Smooth muscle cell (in vitro differentiated cells): ENCODE data around the gene CLCN7. TPM values are rescaled to one million over a fixed set of nuclear protein-coding genes. Genes with fewer than 3 reads are reported as not detected.

ENCODE experiments used
- DNase-seq: peaks from one replicate; lab custom pipeline; 2025; ENCODE audit not compliant: unreplicated experiment; lab: John Stamatoyannopoulos, UW
- H2AFZ ChIP-seq: fragments of 200-600 bp; sonication (generic); 2 replicates; pipeline ENCODE4 v1.6.0; 2016; ENCODE audit warnings: antibody characterized with exemption, low read depth, mild to moderate bottlenecking
- H3F3A ChIP-seq: fragments of 200-600 bp; sonication (generic); 2 replicates; pipeline ENCODE4 v1.6.0; 2017; ENCODE audit warnings: antibody characterized with exemption, low read depth
- H3K27ac ChIP-seq: fragments of 200-600 bp; sonication (generic); 2 replicates; pipeline ENCODE4 v1.5.1; 2016; ENCODE audit warnings: low read depth, mild to moderate bottlenecking
- H3K27me3 ChIP-seq: fragments of 200-600 bp; sonication (generic); 2 replicates; pipeline ENCODE4 v1.6.1; 2016; ENCODE audit warnings: low read depth, mild to moderate bottlenecking
- H3K36me3 ChIP-seq: fragments of 200-600 bp; sonication (generic); 2 replicates; pipeline ENCODE4 v1.5.1; 2016; ENCODE audit warnings: low read depth
- H3K4me1 ChIP-seq: fragments of 200-600 bp; sonication (generic); 2 replicates; pipeline ENCODE4 v1.5.1; 2016; ENCODE audit warnings: low read depth
- H3K4me2 ChIP-seq: fragments of 200-600 bp; sonication (generic); 2 replicates; pipeline ENCODE4 v1.6.0; 2016; ENCODE audit warnings: mild to moderate bottlenecking
- H3K4me3 ChIP-seq: fragments of 200-600 bp; sonication (generic); 2 replicates; pipeline ENCODE4 v1.5.1; 2016; ENCODE audit warnings: mild to moderate bottlenecking
- H3K79me2 ChIP-seq: fragments of 200-600 bp; sonication (generic); 2 replicates; pipeline ENCODE4 v1.6.0; 2016; ENCODE audit warnings: low read depth, mild to moderate bottlenecking
- H3K9ac ChIP-seq: fragments of 200-600 bp; sonication (generic); 2 replicates; pipeline ENCODE4 v1.6.0; 2016; ENCODE audit warnings: low read depth
- H3K9me3 ChIP-seq: fragments of 200-600 bp; sonication (generic); replicated peaks from 2 replicates; pipeline ENCODE4 v1.5.1; 2016; ENCODE audit warnings: low read depth
- H4K20me1 ChIP-seq: fragments of 200-600 bp; sonication (generic); 2 replicates; pipeline ENCODE4 v1.6.0; 2016; ENCODE audit warnings: low read depth
- WGBS: methylation state at CpG from one replicate; pipeline ENCODE4 v1.1.7; 2016; ENCODE audit warnings: low lambda C conversion rate; 5-methylcytosine and 5-hydroxymethylcytosine counted together
- polyA plus RNA-seq: library from polyadenylated mRNA; unstranded; fragments of >200 nt; fragmentation: Nextera tagmentation; extraction: Ambion mirVana; gene quantifications from 2 replicates; pipeline ENCODE4 v1.2.1, GENCODE V29; 2016
- total RNA-seq: library from RNA; depleted of rRNA; stranded (reverse); fragments of >200 nt; gene quantifications from 2 replicates; pipeline ENCODE4 v1.2.3, GENCODE V29; 2014
- TF ChIP-seq, protein P1 (sequence below): fragments of 200-600 bp; sonication (generic); IDR thresholded peaks from 2 replicates; pipeline ENCODE4 v1.5.1; 2017; ENCODE audit warnings: borderline replicate concordance, mild to moderate bottlenecking, antibody characterized with exemption; ENCODE audit not compliant: insufficient read depth, poor library complexity, severe bottlenecking

The CLCN7 gene
- total and polyA plus RNA-seq, 2 experiments from 2014 or later = 15.6 to 45.2 TPM

DNA sequence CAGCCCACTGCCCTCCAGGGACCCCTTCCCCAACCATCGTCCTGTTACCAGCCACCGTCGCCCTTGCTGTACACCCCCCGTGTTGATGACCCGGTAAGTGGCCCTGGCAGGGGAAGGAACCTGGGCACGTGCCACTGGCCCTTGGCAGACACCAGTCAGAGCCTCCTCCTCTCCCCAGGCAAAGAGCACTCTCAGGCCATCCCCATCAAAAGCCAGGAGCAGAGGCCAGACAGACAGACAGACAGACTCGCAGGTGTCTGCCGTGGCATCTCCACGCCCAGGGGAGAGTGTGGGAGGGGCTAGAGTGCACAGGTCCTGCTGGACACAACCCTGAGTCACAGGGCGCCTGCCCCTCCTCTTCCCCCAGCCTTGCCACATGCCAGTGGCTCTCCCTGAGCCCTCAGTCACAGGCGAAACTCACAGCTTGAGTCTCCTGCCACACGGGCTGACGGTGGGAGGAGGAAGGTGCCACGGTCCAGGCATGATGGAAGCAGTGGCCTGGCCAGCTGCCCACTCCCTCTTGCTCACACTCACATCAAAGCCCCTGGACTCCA, 7.8 kb downstream of the CLCN7 start:
- Histone ChIP-seq H3K4me2 (no peak overlapping the region), H3K4me1 (no peaks in the 10 kb centered on the region), H3K79me2 (peaks cover 45% of the 10 kb centered on the region), H3K4me3 (no peak overlapping the region), H3F3A (no peaks in the 10 kb centered on the region), H3K9ac (no peak overlapping the region), H3K27me3 (no peaks in the 10 kb centered on the region), H3K36me3 (no peaks in the 10 kb centered on the region), H2AFZ (no peak overlapping the region), H4K20me1 (peaks cover 30% of the 10 kb centered on the region), H3K9me3 (no peaks in the 10 kb centered on the region), H3K27ac (no peak overlapping the region)
- WGBS = 90% methylated on average over 14 of the region's 14 CpGs
- no peak for DNase-seq
- TF ChIP-seq, protein P1, sequence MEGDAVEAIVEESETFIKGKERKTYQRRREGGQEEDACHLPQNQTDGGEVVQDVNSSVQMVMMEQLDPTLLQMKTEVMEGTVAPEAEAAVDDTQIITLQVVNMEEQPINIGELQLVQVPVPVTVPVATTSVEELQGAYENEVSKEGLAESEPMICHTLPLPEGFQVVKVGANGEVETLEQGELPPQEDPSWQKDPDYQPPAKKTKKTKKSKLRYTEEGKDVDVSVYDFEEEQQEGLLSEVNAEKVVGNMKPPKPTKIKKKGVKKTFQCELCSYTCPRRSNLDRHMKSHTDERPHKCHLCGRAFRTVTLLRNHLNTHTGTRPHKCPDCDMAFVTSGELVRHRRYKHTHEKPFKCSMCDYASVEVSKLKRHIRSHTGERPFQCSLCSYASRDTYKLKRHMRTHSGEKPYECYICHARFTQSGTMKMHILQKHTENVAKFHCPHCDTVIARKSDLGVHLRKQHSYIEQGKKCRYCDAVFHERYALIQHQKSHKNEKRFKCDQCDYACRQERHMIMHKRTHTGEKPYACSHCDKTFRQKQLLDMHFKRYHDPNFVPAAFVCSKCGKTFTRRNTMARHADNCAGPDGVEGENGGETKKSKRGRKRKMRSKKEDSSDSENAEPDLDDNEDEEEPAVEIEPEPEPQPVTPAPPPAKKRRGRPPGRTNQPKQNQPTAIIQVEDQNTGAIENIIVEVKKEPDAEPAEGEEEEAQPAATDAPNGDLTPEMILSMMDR = no peak

DNA sequence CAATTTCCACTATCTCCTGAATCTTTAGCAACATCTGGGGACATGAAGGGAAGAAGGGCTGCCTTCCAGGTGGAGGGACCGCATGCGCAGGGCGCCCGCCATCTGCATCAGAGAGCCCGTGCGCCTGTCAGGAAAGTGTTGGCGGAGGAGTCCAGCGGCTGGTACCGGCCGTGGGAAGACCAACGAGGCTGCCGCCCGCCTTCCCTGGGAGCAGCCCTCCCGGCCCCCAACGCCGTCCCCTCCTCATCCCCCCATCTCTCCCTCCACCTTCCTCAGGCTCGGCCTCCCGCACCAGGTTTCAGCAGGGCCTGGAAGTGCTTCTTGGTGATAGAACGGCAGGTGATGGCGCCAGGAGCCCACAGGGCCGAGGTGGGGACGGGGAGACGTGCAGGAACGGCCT, 8.8 kb downstream of the CLCN7 start:
- no peaks in the 10 kb centered on the region for H3K36me3 ChIP-seq
- 95% methylated on average over 17 of the region's 24 CpGs for WGBS
- no peak overlapping the region for H3K4me3 ChIP-seq
- TF ChIP-seq, protein P1 = no peak
- H3F3A ChIP-seq = no peaks in the 10 kb centered on the region
- H3K9ac ChIP-seq = no peak overlapping the region
- no peaks in the 10 kb centered on the region for H3K4me1 ChIP-seq
- no peak overlapping the region for H2AFZ ChIP-seq
- DNase-seq = no peak
- no peak overlapping the region for H3K27ac ChIP-seq
- no peaks in the 10 kb centered on the region for H3K9me3 ChIP-seq
- H3K79me2 ChIP-seq = peaks cover 36% of the 10 kb centered on the region
- peaks cover 30% of the 10 kb centered on the region for H4K20me1 ChIP-seq
- no peaks in the 10 kb centered on the region for H3K27me3 ChIP-seq
- no peak overlapping the region for H3K4me2 ChIP-seq

DNA sequence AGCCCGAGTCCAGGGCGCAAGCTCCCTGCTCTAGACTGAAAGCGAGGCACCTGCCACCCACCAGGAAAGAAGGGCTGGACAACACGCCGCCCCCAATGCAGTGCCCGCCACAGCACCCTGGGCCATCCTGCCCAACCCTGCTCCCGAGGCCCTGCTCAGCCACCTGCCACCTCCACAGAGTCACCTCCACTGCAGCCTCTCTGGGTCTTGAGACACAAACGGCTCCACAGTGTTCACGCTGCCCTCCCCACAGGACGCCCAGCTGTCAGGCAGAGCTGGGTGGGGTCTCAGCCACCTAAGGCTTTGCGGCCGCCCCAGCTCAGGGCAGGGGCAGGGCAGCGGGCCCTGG, 9.3 kb downstream of the CLCN7 start:
- TF ChIP-seq, protein P1 = no peak
- DNase-seq = no peak
- H3K36me3 ChIP-seq = no peaks in the 10 kb centered on the region
- H3K4me1 ChIP-seq = no peaks in the 10 kb centered on the region
- WGBS = 96% methylated on average over 13 of the region's 13 CpGs
- peaks cover 30% of the 10 kb centered on the region for H4K20me1 ChIP-seq
- no peak overlapping the region for H3K4me2 ChIP-seq
- H2AFZ ChIP-seq = no peak overlapping the region
- no peak overlapping the region for H3K4me3 ChIP-seq
- H3K27me3 ChIP-seq = no peaks in the 10 kb centered on the region
- H3K9ac ChIP-seq = no peak overlapping the region
- H3K79me2 ChIP-seq = peaks cover 34% of the 10 kb centered on the region
- no peaks in the 10 kb centered on the region for H3K9me3 ChIP-seq
- H3K27ac ChIP-seq = no peak overlapping the region
- H3F3A ChIP-seq = no peaks in the 10 kb centered on the region

GRCh38 chr16:1464894-1465566, 9.8 kb downstream of the CLCN7 start:
- peaks cover 32% of the 10 kb centered on the region for H3K79me2 ChIP-seq
- no peak overlapping the region for H3K9ac ChIP-seq
- no peak overlapping the region for H3K4me2 ChIP-seq
- no peak overlapping the region for H3K27ac ChIP-seq
- H3K27me3 ChIP-seq = no peaks in the 10 kb centered on the region
- no peak overlapping the region for H3K4me3 ChIP-seq
- H2AFZ ChIP-seq = no peak overlapping the region
- no peak for DNase-seq
- H3K4me1 ChIP-seq = no peaks in the 10 kb centered on the region
- H3K36me3 ChIP-seq = no peaks in the 10 kb centered on the region
- WGBS = 94% methylated on average over 31 of the region's 33 CpGs
- no peaks in the 10 kb centered on the region for H3F3A ChIP-seq
- no peaks in the 10 kb centered on the region for H3K9me3 ChIP-seq
- H4K20me1 ChIP-seq = peaks cover 30% of the 10 kb centered on the region
- TF ChIP-seq, protein P1 = no peak
